MM.1S (cell line): ENCODE results near the gene SNX27.

Source experiments
- DNase-seq: peaks from one replicate; pipeline ENCODE4 v3.0.0-alpha.2; 2015
- H2AFZ ChIP-seq: fragments of 300-600 bp; sonication (generic); 2 replicates; pipeline ENCODE4 v1.6.0; 2016; ENCODE audit warnings: antibody characterized with exemption, low read length
- H3F3A ChIP-seq: fragments of 300-600 bp; sonication (generic); 2 replicates; pipeline ENCODE4 v1.6.1; 2016; ENCODE audit warnings: mild to moderate bottlenecking, antibody characterized with exemption, low read length, moderate library complexity, mixed read lengths; ENCODE audit not compliant: insufficient read depth
- H3K27ac ChIP-seq: fragments of 300-600 bp; sonication (generic); 2 replicates; pipeline ENCODE4 v1.5.1; 2016; ENCODE audit warnings: mild to moderate bottlenecking, low read length
- H3K27me3 ChIP-seq: fragments of 300-600 bp; sonication (generic); replicated peaks from 2 replicates; pipeline ENCODE4 v1.6.0; 2016; ENCODE audit warnings: low read length; ENCODE audit not compliant: insufficient read depth
- H3K36me3 ChIP-seq: fragments of 300-600 bp; sonication (generic); replicated peaks from 2 replicates; pipeline ENCODE4 v1.6.1; 2016; ENCODE audit warnings: mild to moderate bottlenecking, low read length, mixed read lengths; ENCODE audit not compliant: insufficient read depth
- H3K4me1 ChIP-seq: fragments of 300-600 bp; sonication (generic); 2 replicates; pipeline ENCODE4 v1.6.1; 2016; ENCODE audit warnings: low read length, mixed read lengths
- H3K4me2 ChIP-seq: fragments of 300-600 bp; sonication (generic); 2 replicates; pipeline ENCODE4 v1.6.0; 2016; ENCODE audit warnings: low read depth, low read length
- H3K4me3 ChIP-seq: fragments of 300-600 bp; sonication (generic); 2 replicates; pipeline ENCODE4 v1.5.1; 2016; ENCODE audit warnings: low read length, mixed read lengths
- H3K79me2 ChIP-seq: fragments of 300-600 bp; sonication (generic); 2 replicates; pipeline ENCODE4 v1.6.1; 2016; ENCODE audit warnings: mixed run types, low read length, mixed read lengths
- H3K9ac ChIP-seq: fragments of 300-600 bp; sonication (generic); 2 replicates; pipeline ENCODE4 v1.6.1; 2016; ENCODE audit warnings: low read length, mixed read lengths
- H3K9me2 ChIP-seq: fragments of 300-600 bp; sonication (generic); replicated peaks from 2 replicates; pipeline ENCODE4 v1.6.1; 2016; ENCODE audit warnings: mild to moderate bottlenecking, low read length, mixed read lengths; ENCODE audit not compliant: insufficient read depth
- H3K9me3 ChIP-seq: fragments of 300-600 bp; sonication (generic); replicated peaks from 2 replicates; pipeline ENCODE4 v1.6.1; 2016; ENCODE audit warnings: mild to moderate bottlenecking, low read length, mixed read lengths; ENCODE audit not compliant: insufficient read depth
- H4K20me1 ChIP-seq: fragments of 300-600 bp; sonication (generic); 2 replicates; pipeline ENCODE4 v1.6.1; 2016; ENCODE audit warnings: mild to moderate bottlenecking, low read length, moderate library complexity, mixed read lengths; ENCODE audit not compliant: insufficient read depth
- EZH2 ChIP-seq: fragments of 300-600 bp; sonication (generic); optimal IDR thresholded peaks from 2 replicates; pipeline ENCODE3; 2017; ENCODE audit warnings: low read depth, mild to moderate bottlenecking, antibody characterized with exemption, low read length, mixed read lengths
- EZH2phosphoT487 ChIP-seq: fragments of 300-600 bp; sonication (generic); IDR thresholded peaks from 2 replicates; pipeline ENCODE4 v1.6.1; 2018; ENCODE audit warnings: antibody characterized with exemption, low read length
- TF ChIP-seq, protein P1 (sequence below): fragments of 300-600 bp; sonication (generic); IDR thresholded peaks from 2 replicates; pipeline ENCODE4 v1.5.1; 2016; ENCODE audit warnings: antibody characterized with exemption, low read length, mixed read lengths

The SNX27 gene

DNA sequence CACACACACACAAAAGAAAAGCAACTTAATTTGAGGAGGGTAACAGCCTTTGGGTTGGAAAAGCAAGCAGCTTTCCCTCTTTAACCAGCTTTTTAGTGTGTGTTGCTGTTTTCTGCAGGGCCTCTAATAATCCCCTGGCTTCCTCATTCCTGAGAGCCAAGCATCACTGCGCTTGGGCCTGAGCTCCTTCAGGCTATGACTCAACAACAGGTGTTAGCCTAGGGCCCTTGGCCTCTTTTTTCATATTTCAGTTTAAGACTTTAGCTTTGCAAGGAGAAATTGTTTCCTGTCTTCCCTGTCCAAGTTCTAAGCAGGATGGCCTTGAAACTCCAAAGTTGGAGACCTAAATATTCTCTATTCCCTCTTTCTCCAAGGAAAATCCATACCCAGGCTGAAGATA is 26.2 kb upstream of the SNX27 start:
- no peak overlapping the region for H2AFZ ChIP-seq
- H3K4me1 ChIP-seq: no peaks in the 10 kb centered on the region
- DNase-seq: no peak
- no peaks in the 10 kb centered on the region for H3F3A ChIP-seq
- TF ChIP-seq EZH2phosphoT487 (no peak), EZH2 (no peak)
- TF ChIP-seq, protein P1, sequence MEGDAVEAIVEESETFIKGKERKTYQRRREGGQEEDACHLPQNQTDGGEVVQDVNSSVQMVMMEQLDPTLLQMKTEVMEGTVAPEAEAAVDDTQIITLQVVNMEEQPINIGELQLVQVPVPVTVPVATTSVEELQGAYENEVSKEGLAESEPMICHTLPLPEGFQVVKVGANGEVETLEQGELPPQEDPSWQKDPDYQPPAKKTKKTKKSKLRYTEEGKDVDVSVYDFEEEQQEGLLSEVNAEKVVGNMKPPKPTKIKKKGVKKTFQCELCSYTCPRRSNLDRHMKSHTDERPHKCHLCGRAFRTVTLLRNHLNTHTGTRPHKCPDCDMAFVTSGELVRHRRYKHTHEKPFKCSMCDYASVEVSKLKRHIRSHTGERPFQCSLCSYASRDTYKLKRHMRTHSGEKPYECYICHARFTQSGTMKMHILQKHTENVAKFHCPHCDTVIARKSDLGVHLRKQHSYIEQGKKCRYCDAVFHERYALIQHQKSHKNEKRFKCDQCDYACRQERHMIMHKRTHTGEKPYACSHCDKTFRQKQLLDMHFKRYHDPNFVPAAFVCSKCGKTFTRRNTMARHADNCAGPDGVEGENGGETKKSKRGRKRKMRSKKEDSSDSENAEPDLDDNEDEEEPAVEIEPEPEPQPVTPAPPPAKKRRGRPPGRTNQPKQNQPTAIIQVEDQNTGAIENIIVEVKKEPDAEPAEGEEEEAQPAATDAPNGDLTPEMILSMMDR: no peak
- no peaks in the 10 kb centered on the region for H3K9me3 ChIP-seq
- no peak overlapping the region for H3K4me3 ChIP-seq
- no peaks in the 10 kb centered on the region for H4K20me1 ChIP-seq
- no peak overlapping the region for H3K27ac ChIP-seq
- H3K9me2 ChIP-seq: no peaks in the 10 kb centered on the region
- H3K36me3 ChIP-seq: no peaks in the 10 kb centered on the region
- no peak overlapping the region for H3K4me2 ChIP-seq
- no peaks in the 10 kb centered on the region for H3K27me3 ChIP-seq
- H3K79me2 ChIP-seq: no peaks in the 10 kb centered on the region
- H3K9ac ChIP-seq: no peak overlapping the region

DNA sequence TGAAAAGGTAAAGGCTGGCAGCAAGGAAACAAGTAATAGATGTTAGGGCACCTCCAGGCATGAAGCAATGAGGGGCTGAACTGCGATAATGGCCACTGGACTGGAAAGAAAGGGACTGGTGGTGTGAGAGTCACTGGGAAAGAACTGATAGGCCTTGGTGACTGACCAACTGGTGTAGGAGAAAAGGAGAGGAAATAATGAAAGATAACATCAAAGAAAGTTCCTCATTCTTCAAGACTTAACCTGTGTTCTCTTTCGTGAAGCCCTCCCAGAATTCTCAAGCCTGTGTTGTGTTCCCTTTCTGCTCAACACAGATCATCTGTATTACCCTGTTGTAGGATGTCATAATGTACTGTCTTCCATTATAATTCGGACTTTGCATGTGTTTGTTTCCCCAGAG is 20.9 kb upstream of the SNX27 start:
- Histone ChIP-seq H3K9ac (no peak overlapping the region), H3K9me2 (no peaks in the 10 kb centered on the region), H3K9me3 (no peaks in the 10 kb centered on the region), H3K27me3 (no peaks in the 10 kb centered on the region), H4K20me1 (no peaks in the 10 kb centered on the region), H3K4me1 (peaks cover 4% of the 10 kb centered on the region; the same call in 1 of the 2 replicates), H3K4me2 (no peak overlapping the region), H3K27ac (no peak overlapping the region), H2AFZ (no peak overlapping the region), H3K79me2 (no peaks in the 10 kb centered on the region), H3F3A (no peaks in the 10 kb centered on the region), H3K36me3 (no peaks in the 10 kb centered on the region), H3K4me3 (no peak overlapping the region)
- no peak for DNase-seq
- TF ChIP-seq EZH2 (no peak), EZH2phosphoT487 (no peak)
- TF ChIP-seq, protein P1: no peak

DNA sequence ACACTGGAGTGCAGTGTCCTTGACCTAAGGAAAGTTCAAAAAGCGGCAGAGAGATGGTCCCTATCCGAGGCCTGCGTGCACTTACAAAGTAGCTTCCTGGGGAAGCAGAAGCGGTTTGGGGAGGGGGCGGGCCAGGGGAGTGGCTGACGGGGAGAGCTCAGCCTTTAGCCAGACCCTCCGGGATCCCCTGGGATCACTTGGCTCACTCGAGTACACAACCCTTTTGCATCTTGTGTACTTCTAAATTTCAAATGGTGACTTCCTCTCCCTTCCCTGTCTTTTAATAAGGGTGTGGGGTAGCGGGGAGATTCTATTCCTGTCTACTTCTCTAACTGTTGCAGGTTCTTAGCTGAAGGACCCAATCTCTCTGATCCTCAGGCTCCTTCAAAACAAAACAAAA is 18.1 kb upstream of the SNX27 start:
- no peaks in the 10 kb centered on the region for H3K79me2 ChIP-seq
- no peaks in the 10 kb centered on the region for H4K20me1 ChIP-seq
- H3K9ac ChIP-seq: peak overlapping the region; percentile 9; the same call in 1 of the 2 replicates
- H3K4me1 ChIP-seq: peaks cover 4% of the 10 kb centered on the region; the same call in 1 of the 2 replicates
- H3K27ac ChIP-seq: no peak overlapping the region
- TF ChIP-seq EZH2phosphoT487 (no peak), EZH2 (no peak)
- TF ChIP-seq, protein P1: no peak
- H3K9me2 ChIP-seq: no peaks in the 10 kb centered on the region
- H3K4me3 ChIP-seq: peak overlapping the region; percentile 14; the same call in 1 of the 2 replicates
- no peaks in the 10 kb centered on the region for H3F3A ChIP-seq
- H2AFZ ChIP-seq: peak overlapping the region; percentile 68
- no peak for DNase-seq
- H3K4me2 ChIP-seq: peak overlapping the region; percentile 59
- H3K9me3 ChIP-seq: no peaks in the 10 kb centered on the region
- no peaks in the 10 kb centered on the region for H3K27me3 ChIP-seq
- no peaks in the 10 kb centered on the region for H3K36me3 ChIP-seq
